Activated T-helper 9 cell treated with anti-CD3 and anti-CD28 coated beads, Interleukin-2, amount 50 U/mL, for 16 hours (primary cell): ENCODE data around the gene MYO10.

ENCODE experiments used
- DNase-seq: peaks from one replicate; pipeline ENCODE4 v3.0.0-alpha.2; 2020; ENCODE audit warnings: low read depth

Gene MYO10

DNA sequence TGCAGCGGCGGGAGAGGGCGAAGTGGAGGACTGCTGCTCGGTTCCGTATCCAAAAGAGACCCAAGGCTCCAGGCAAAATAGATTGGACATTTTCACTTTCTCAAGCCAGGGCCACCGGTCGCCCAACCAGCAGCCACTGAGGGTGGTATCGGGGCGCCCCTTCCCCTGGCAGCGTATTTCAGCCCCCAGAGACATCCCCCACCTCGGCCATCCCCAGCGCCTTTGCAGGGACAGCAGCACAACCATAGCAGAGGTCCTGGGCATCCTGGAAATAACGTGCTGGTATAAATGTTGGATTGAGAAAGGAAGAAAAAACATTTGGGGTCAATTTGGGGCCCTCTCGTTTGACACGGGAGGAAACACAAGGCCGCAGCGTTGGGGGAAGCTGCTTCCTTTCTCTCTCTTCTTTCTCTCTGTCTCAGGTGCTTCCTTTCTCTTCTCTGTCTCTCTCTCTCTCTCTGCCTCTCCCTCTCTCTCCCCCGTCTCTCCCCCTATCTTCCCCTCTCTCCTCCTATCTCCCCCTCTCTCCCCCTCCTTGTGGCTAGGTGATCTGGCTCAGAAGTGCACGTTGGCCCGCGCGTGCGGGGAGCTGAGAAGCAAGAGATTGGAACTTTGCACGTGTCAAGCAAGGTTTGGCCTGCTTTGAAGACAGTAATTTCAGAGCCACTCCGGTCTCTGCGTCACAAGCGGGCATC is 318.7 kb downstream of the MYO10 start:
- peak; percentile 20 for DNase-seq

DNA sequence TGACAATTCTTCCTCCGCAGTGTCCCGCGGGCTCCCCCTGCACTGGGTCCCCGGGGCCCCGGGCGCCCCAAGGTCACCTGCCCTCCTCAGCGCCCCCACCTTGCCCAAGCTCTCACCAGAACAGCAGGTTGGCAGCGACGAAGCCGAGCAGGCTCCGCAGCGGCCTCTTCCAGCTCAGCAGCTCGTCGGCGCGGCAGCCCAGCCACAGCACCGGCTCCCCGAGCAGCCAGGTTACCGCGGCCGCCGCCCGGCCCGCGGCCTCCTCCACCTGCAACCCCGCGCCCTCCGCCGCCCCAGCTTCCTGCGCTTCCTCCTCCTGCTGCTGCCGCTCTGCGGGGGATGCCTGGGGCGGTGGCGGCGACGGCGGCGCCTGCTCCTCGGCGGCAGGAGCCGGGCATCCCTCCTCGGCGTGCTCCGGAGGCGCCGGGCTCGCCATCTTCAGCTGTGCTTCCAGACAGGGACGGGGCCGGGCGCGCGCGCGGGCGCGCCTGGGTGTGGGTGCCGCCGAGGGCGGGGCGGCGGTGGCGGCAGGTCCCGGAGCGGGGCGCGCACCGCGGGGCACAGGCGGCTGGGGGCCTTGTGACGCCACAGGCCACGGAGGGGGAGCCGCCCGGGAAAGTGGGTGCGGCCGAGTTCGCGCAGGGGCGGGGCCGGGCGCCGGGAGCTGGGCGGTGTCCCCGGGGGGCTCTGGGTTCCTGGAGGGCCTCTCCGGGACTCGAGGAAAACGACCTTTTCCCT is 319.4 kb downstream of the MYO10 start, which contains the start of gene RETREG1:
RETREG1 (minus strand) TSS at position 462 of the 738 bp plus-strand sequence; CDS start at position 436, 26 bp downstream.
- peak; percentile 74 for DNase-seq

DNA sequence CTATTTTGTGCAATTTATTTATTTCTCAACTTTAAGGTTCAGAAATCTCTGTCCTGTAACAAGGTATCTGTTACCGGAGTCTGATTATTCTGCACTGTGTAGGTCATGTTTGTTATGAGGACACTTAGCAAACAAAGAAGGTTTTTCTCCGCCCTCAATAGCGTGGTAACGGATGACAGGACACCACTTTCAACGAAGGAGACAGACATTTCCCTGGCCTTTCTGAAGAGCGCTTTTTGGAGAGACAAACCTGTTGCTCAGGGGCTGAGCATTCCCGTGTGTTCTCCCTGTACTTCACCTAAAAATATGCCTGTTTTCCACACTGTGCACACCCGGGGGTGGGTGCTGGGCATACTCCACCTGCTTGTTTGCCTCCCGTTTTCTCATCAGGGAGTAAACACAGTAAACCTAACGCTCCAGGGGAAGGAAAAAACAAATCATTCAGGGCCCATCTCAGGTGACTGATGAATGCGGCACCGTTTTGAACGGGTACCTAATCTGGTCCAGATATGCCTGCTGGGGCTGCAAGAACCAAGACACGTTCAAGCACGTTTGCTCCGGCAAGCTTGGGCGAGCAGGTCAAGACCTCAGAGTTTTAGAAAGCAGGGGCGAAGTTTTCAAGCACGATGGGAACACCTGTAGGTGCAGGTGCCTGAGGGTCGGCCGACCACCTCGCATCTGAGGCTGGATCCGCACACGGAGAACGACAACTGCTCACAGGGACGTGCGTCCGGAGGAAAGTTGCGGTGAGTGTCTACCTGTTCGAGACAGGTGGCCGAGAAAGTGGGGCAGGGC is 320.1 kb downstream of the MYO10 start:
- no peak for DNase-seq

GRCh38 chr5:16612007-16612406 is 324.1 kb downstream of the MYO10 start:
- DNase-seq: no peak
